Mesenchymal stem cell (in vitro differentiated cells and primary cell): ENCODE results near the gene RASEF.

Experiments used
- DNase-seq: peaks from one replicate; pipeline ENCODE4 v3.0.0-alpha.2; 2013
- H2AFZ ChIP-seq: one replicate; pipeline ENCODE4 v1.6.1; 2013; ENCODE audit warnings: low read depth, mild to moderate bottlenecking, control low read depth, inconsistent platforms, low read length, moderate library complexity
- H2AK5ac ChIP-seq: 2 replicates; pipeline ENCODE4 v1.6.1; 2013; ENCODE audit warnings: low read length, moderate library complexity, mild to moderate bottlenecking, inconsistent platforms; ENCODE audit not compliant: severe bottlenecking
- H2BK120ac ChIP-seq: one replicate; pipeline ENCODE4 v1.6.1; 2013; ENCODE audit warnings: low read depth, mild to moderate bottlenecking, inconsistent platforms, low read length, moderate library complexity
- H2BK12ac ChIP-seq, 2 experiments: one replicate each; pipeline ENCODE4 v1.6.1; 2013; ENCODE audit warnings: inconsistent platforms in 2 of 2, low read length in 2 of 2, mild to moderate bottlenecking in 2 of 2, moderate library complexity in 2 of 2, control low read depth in 1 of 2
- H2BK15ac ChIP-seq: one replicate; pipeline ENCODE4 v1.6.1; 2013; ENCODE audit warnings: mild to moderate bottlenecking, low read depth, inconsistent platforms; ENCODE audit not compliant: poor library complexity, severe bottlenecking
- H2BK5ac ChIP-seq: 2 replicates; pipeline ENCODE4 v1.6.1; 2013; ENCODE audit warnings: low read depth, mild to moderate bottlenecking, low read length, control low read depth, inconsistent platforms; ENCODE audit not compliant: poor library complexity, severe bottlenecking
- H3K14ac ChIP-seq, 2 experiments: one replicate each; pipeline ENCODE4 v1.6.1; 2013; ENCODE audit warnings: inconsistent platforms in 2 of 2, low read length in 2 of 2, control low read depth in 1 of 2, mild to moderate bottlenecking in 1 of 2, moderate library complexity in 1 of 2
- H3K18ac ChIP-seq, 2 experiments: one replicate each; pipeline ENCODE4 v1.6.1; 2013; ENCODE audit warnings: inconsistent platforms in 2 of 2, low read length in 2 of 2, control low read depth in 1 of 2, low read depth in 1 of 2, mild to moderate bottlenecking in 1 of 2
- H3K23ac ChIP-seq, 2 experiments: one replicate each; pipeline ENCODE4 v1.6.1; 2013; ENCODE audit warnings: inconsistent platforms in 2 of 2, low read length in 2 of 2, mild to moderate bottlenecking in 2 of 2, moderate library complexity in 2 of 2, control low read depth in 1 of 2
- H3K27ac ChIP-seq: 2 replicates; pipeline ENCODE4 v1.5.1; 2013; ENCODE audit warnings: mild to moderate bottlenecking, moderate library complexity, low read length, control low read depth, inconsistent platforms; ENCODE audit not compliant: poor library complexity, severe bottlenecking
- H3K27me3 ChIP-seq, 2 experiments: 2 replicates each; pipeline versions ENCODE4 v1.6.1 to v1.7.0; 2013; ENCODE audit warnings: low read length in 2 of 2, mild to moderate bottlenecking in 2 of 2, moderate library complexity in 2 of 2, control low read depth in 1 of 2, inconsistent platforms in 1 of 2; ENCODE audit not compliant: control insufficient read depth in 1 of 2, insufficient read depth in 1 of 2
- H3K36me3 ChIP-seq, 2 experiments: 2 replicates each; pipeline versions ENCODE4 v1.6.1 to v1.7.0; 2013; ENCODE audit warnings: low read length in 2 of 2, control low read depth in 1 of 2, inconsistent platforms in 1 of 2, low read depth in 1 of 2, mild to moderate bottlenecking in 1 of 2; ENCODE audit not compliant: insufficient read depth in 2 of 2, control insufficient read depth in 1 of 2
- H3K4ac ChIP-seq, 2 experiments: one replicate each; pipeline ENCODE4 v1.6.1; 2013; ENCODE audit warnings: inconsistent platforms in 2 of 2, low read length in 2 of 2, mild to moderate bottlenecking in 2 of 2, moderate library complexity in 2 of 2, control low read depth in 1 of 2, low read depth in 1 of 2
- H3K4me1 ChIP-seq: 2 replicates; pipeline ENCODE4 v1.6.1; 2013; ENCODE audit warnings: low read depth, low read length, control low read depth; ENCODE audit not compliant: control insufficient read depth, insufficient read depth
- H3K4me2 ChIP-seq: 2 replicates; pipeline ENCODE4 v1.6.1; 2013; ENCODE audit warnings: low read length, mild to moderate bottlenecking, inconsistent platforms; ENCODE audit not compliant: poor library complexity, severe bottlenecking
- H3K4me3 ChIP-seq, 2 experiments: 2 replicates each; pipeline versions ENCODE4 v1.5.1 to v1.7.0; 2013; ENCODE audit warnings: low read length in 2 of 2, mild to moderate bottlenecking in 2 of 2, control low read depth in 1 of 2, low read depth in 1 of 2; ENCODE audit not compliant: insufficient read depth in 1 of 2
- H3K79me1 ChIP-seq: replicated peaks from 2 replicates; pipeline ENCODE4 v1.6.1; 2013; ENCODE audit warnings: mild to moderate bottlenecking, control low read depth, low read length, inconsistent platforms; ENCODE audit not compliant: poor library complexity, severe bottlenecking
- H3K9ac ChIP-seq: 2 replicates; pipeline ENCODE4 v1.7.0; 2013; ENCODE audit warnings: mild to moderate bottlenecking, low read length, moderate library complexity
- H3K9me3 ChIP-seq: 2 replicates; pipeline ENCODE4 v1.7.0; 2013; ENCODE audit warnings: mild to moderate bottlenecking, low read length; ENCODE audit not compliant: control insufficient read depth
- H4K8ac ChIP-seq: one replicate; pipeline ENCODE4 v1.6.1; 2013; ENCODE audit warnings: inconsistent platforms, mild to moderate bottlenecking, low read length, moderate library complexity
- H4K91ac ChIP-seq: one replicate; pipeline ENCODE4 v1.6.1; 2013; ENCODE audit warnings: mild to moderate bottlenecking, low read length, inconsistent platforms
- WGBS: methylation state at CpG from one replicate; pipeline ENCODE4 v1.1.7; 2013; ENCODE audit warnings: mixed read lengths; 5-methylcytosine and 5-hydroxymethylcytosine counted together

RASEF gene

GRCh38 chr9:83012922-83013838, 49.8 kb downstream of the RASEF start:
- Histone ChIP-seq H3K36me3 (no peaks in the 10 kb centered on the region), H3K9ac (peak overlapping the region; percentile 45), H3K4me1 (no peaks in the 10 kb centered on the region), H3K18ac (peak overlapping the region in 1 of 2 experiments; percentile 19), H3K4me2 (no peak overlapping the region), H3K79me1 (no peaks in the 10 kb centered on the region), H2BK120ac (no peak overlapping the region), H3K27ac (no peak overlapping the region), H2AFZ (no peak overlapping the region), H3K27me3 (no peaks in the 10 kb centered on the region), H3K4ac (peak overlapping the region in 1 of 2 experiments; percentile 16), H2AK5ac (peak overlapping the region; percentile 58), H3K4me3 (no peak overlapping the region), H2BK5ac (no peak overlapping the region), H3K23ac (no peak overlapping the region), H4K8ac (no peak overlapping the region), H2BK12ac (peak overlapping the region in 1 of 2 experiments; percentile 5), H3K9me3 (peaks cover 3% of the 10 kb centered on the region), H4K91ac (no peak overlapping the region), H3K14ac (no peak overlapping the region), H2BK15ac (no peak overlapping the region)
- DNase-seq, result peak; percentile 90
- WGBS, result 1% methylated on average over 7 of the region's 7 CpGs

- no peaks in the 10 kb centered on the region for H3K9me3 ChIP-seq
- H3K4me1 ChIP-seq, result peaks cover 2% of the 10 kb centered on the region
- H3K36me3 ChIP-seq, result no peaks in the 10 kb centered on the region
- H2AFZ ChIP-seq, result no peak overlapping the region
- no peak overlapping the region for H3K4me2 ChIP-seq
- H2BK120ac ChIP-seq, result no peak overlapping the region
- no peak overlapping the region for H3K23ac ChIP-seq
- H2BK5ac ChIP-seq, result no peak overlapping the region
- no peak overlapping the region for H3K14ac ChIP-seq
- no peak overlapping the region for H4K91ac ChIP-seq
- no CpG with 5 or more reads among the region's 4 CpGs for WGBS
- peak; percentile 18 for DNase-seq
- no peak overlapping the region for H3K27ac ChIP-seq
- H2AK5ac ChIP-seq, result no peak overlapping the region
- H3K27me3 ChIP-seq, result no peaks in the 10 kb centered on the region
- no peak overlapping the region for H3K4ac ChIP-seq
- no peak overlapping the region for H2BK15ac ChIP-seq
- H3K18ac ChIP-seq, result no peak overlapping the region
- H3K4me3 ChIP-seq, result no peak overlapping the region
- no peak overlapping the region for H3K9ac ChIP-seq
- H4K8ac ChIP-seq, result no peak overlapping the region
- H3K79me1 ChIP-seq, result no peaks in the 10 kb centered on the region
- no peak overlapping the region for H2BK12ac ChIP-seq
Measured at GRCh38 chr9:83012168-83012921, 50.6 kb downstream of the RASEF start.

GRCh38 chr9:83011611-83012010, 51.3 kb downstream of the RASEF start:
- Histone ChIP-seq H3K4me1 (peaks cover 2% of the 10 kb centered on the region), H3K27me3 (no peaks in the 10 kb centered on the region), H3K9ac (no peak overlapping the region), H3K4me2 (no peak overlapping the region), H2BK5ac (no peak overlapping the region), H3K36me3 (no peaks in the 10 kb centered on the region), H2BK12ac (no peak overlapping the region), H2AFZ (no peak overlapping the region), H3K4ac (no peak overlapping the region), H3K18ac (no peak overlapping the region), H4K91ac (no peak overlapping the region), H3K23ac (no peak overlapping the region), H2AK5ac (no peak overlapping the region), H3K79me1 (no peaks in the 10 kb centered on the region), H2BK15ac (no peak overlapping the region), H3K14ac (no peak overlapping the region), H2BK120ac (no peak overlapping the region), H3K4me3 (no peak overlapping the region), H3K27ac (no peak overlapping the region), H4K8ac (no peak overlapping the region), H3K9me3 (no peaks in the 10 kb centered on the region)
- no peak for DNase-seq
